IMR-90 (cell line): Measurements from ENCODE around the gene ATF4. TPM values are rescaled to one million over a fixed set of nuclear protein-coding genes. Genes with fewer than 3 reads are reported as not detected.

ENCODE experiments used
- polyA plus RNA-seq, 3 experiments: library from polyadenylated mRNA; depleted of rRNA; stranded (reverse); fragments of >200 nt; gene quantifications; 2 replicates each; pipeline ENCODE4 v1.2.3, GENCODE V29; 2012; ENCODE audit warnings: low replicate concordance in 1 of 3
- total RNA-seq: library from RNA; depleted of rRNA; stranded (reverse); fragments of >200 nt; gene quantifications from 2 replicates; pipeline ENCODE4 v1.2.3, GENCODE V29; 2012; rRNA removed

Gene ATF4
- total and polyA plus RNA-seq, 2 of the 4 experiments (the other 2 are of a cell fraction) = 148 to 662 TPM

Other genes starting within 250 kb of the ATF4 start
- gene RPL3, start 200.9 kb upstream of the ATF4 start, total RNA-seq = 2,871 and 3,750 TPM in 2 replicates
- 3,097 and 3,312 TPM in 2 replicates for gene RPL3, start 200.9 kb upstream of the ATF4 start, polyA plus RNA-seq (2012; rRNA removed)
- gene SYNGR1, start 170.6 kb upstream of the ATF4 start, total RNA-seq = 6.3 and 19.7 TPM in 2 replicates
- 81.5 and 82.8 TPM in 2 replicates for gene SYNGR1, start 170.6 kb upstream of the ATF4 start, polyA plus RNA-seq (2012; rRNA removed)
- gene TAB1, start 120.8 kb upstream of the ATF4 start, total RNA-seq = 7.2 and 9.9 TPM in 2 replicates
- 18.8 and 26.0 TPM in 2 replicates for gene TAB1, start 120.8 kb upstream of the ATF4 start, polyA plus RNA-seq (2012; rRNA removed)
- 0.28 and 0.36 TPM in 2 replicates for gene MGAT3, start 63.5 kb upstream of the ATF4 start, total RNA-seq
- gene MGAT3, start 63.5 kb upstream of the ATF4 start, polyA plus RNA-seq (2012; rRNA removed) = 1.1 TPM in 2 replicates
- 9.7 and 12.2 TPM in 2 replicates for gene MIEF1, start 18.3 kb upstream of the ATF4 start, total RNA-seq
- gene MIEF1, start 18.3 kb upstream of the ATF4 start, polyA plus RNA-seq (2012; rRNA removed) = 15.0 and 16.9 TPM in 2 replicates
- gene RPS19BP1, start 12.2 kb downstream of the ATF4 start, total RNA-seq = 33.0 and 33.6 TPM in 2 replicates
- gene RPS19BP1, start 12.2 kb downstream of the ATF4 start, polyA plus RNA-seq (2012; rRNA removed) = 95.4 and 117 TPM in 2 replicates
- gene CACNA1I, start 50.2 kb downstream of the ATF4 start, total RNA-seq = under 0.01 TPM in 1 of 2 replicates, not detected in the other
- gene CACNA1I, start 50.2 kb downstream of the ATF4 start, polyA plus RNA-seq (2012; rRNA removed) = 0.01 and 0.02 TPM in 2 replicates